Natural killer cell (primary cell): ENCODE measurements around the gene KCNT1. TPM values are rescaled to one million over a fixed set of nuclear protein-coding genes. Genes with fewer than 3 reads are reported as not detected.

Experiments
- ATAC-seq, 3 donors: fragments of 150-1000 bp in 2 of 3; fragments of 200-7000 bp in 1 of 3; cut with Tn5 transposase; 1 replicate in 1 of 3; 2 replicates in 2 of 3; pipeline ENCODE4 v1.10.0; 2021; ENCODE audit warnings: mild to moderate bottlenecking in 2 of 3, moderate library complexity in 2 of 3
- DNase-seq, 2 donors: peaks; one replicate each; pipeline versions ENCODE4 v3.0.0 to v3.0.0-alpha.2; 2013 to 2021; ENCODE audit warnings: mixed read lengths in 1 of 2
- H3K27ac ChIP-seq: one replicate; pipeline ENCODE4 v1.5.1; 2013; ENCODE audit warnings: mild to moderate bottlenecking, low read length
- H3K27me3 ChIP-seq: one replicate; pipeline ENCODE4 v1.6.1; 2013; ENCODE audit warnings: low read length; ENCODE audit not compliant: control insufficient read depth, insufficient read depth
- H3K36me3 ChIP-seq: one replicate; pipeline ENCODE4 v1.6.1; 2013; ENCODE audit warnings: low read length; ENCODE audit not compliant: control insufficient read depth, insufficient read depth
- H3K4me1 ChIP-seq: one replicate; pipeline ENCODE4 v1.6.1; 2013; ENCODE audit warnings: low read length; ENCODE audit not compliant: control insufficient read depth, insufficient read depth
- H3K4me3 ChIP-seq: one replicate; pipeline ENCODE4 v1.5.1; 2013; ENCODE audit warnings: low read length
- H3K9me3 ChIP-seq: one replicate; pipeline ENCODE4 v1.6.1; 2013; ENCODE audit warnings: low read length; ENCODE audit not compliant: control insufficient read depth, insufficient read depth
- H3K27ac Mint-ChIP-seq, 2 donors: one replicate each; pipeline ENCODE4 v1.8.0; 2022; ENCODE audit warnings: mild to moderate bottlenecking in 2 of 2, mixed read lengths in 2 of 2, moderate library complexity in 1 of 2
- H3K27me3 Mint-ChIP-seq, 2 donors: one replicate each; pipeline ENCODE4 v1.8.0; 2022; ENCODE audit warnings: low read depth in 2 of 2, mixed read lengths in 2 of 2
- H3K36me3 Mint-ChIP-seq: one replicate; pipeline ENCODE4 v1.8.0; 2022; ENCODE audit warnings: mixed read lengths
- H3K4me1 Mint-ChIP-seq, 2 donors: one replicate each; pipeline ENCODE4 v1.8.0; 2022; ENCODE audit warnings: mixed read lengths in 2 of 2
- H3K4me3 Mint-ChIP-seq: one replicate; pipeline ENCODE4 v1.8.0; 2022; ENCODE audit warnings: mild to moderate bottlenecking, moderate library complexity, mixed read lengths
- H3K9me3 Mint-ChIP-seq, 2 donors: one replicate each; pipeline ENCODE4 v1.8.0; 2022; ENCODE audit warnings: mixed read lengths in 2 of 2
- CTCF ChIP-seq: fragments of 200-600 bp; IDR thresholded peaks from one replicate; pipeline ENCODE4 v1.8.0; 2022; ENCODE audit warnings: antibody characterized with exemption
- WGBS: methylation state at CpG from one replicate; pipeline ENCODE4 v1.1.7; 2013; ENCODE audit warnings: missing lambda C conversion rate; ENCODE audit not compliant: insufficient coverage; 5-methylcytosine and 5-hydroxymethylcytosine counted together
- intact Hi-C: fragments of 100-400 bp; cut with micrococcal nuclease; formaldehyde crosslinking; loops from one replicate; pipeline ENCODE4 v1.14.2; 2022
- total RNA-seq, 4 donors: library from RNA; stranded (reverse); fragments of 120-200 nt in 1 of 4; gene quantifications; one replicate each; pipeline versions ENCODE4 v1.2.3 to v1.2.4, GENCODE V29; 2013 to 2022

The KCNT1 gene
- total RNA-seq, 3 donors from 2014 or later (not counting 1 experiment from before 2014, with no cell fraction given), result 0.52 to 1.2 (median 0.88) TPM

- Mint-ChIP-seq H3K27ac (no peak overlapping the region), H3K36me3 (no peaks in the 10 kb centered on the region), H3K4me1 (no peaks in the 10 kb centered on the region), H3K9me3 (no peaks in the 10 kb centered on the region), H3K27me3 (no peaks in the 10 kb centered on the region), H3K4me3 (no peak overlapping the region)
- no peaks in the 10 kb centered on the region for H3K9me3 ChIP-seq
- no peak for DNase-seq
- 81% methylated on average over 16 of the region's 16 CpGs for WGBS
- no peaks in the 10 kb centered on the region for H3K36me3 ChIP-seq
- H3K27ac ChIP-seq, result no peak overlapping the region
- no peaks in the 10 kb centered on the region for H3K4me1 ChIP-seq
- intact Hi-C loops, result no loop called here
- ATAC-seq, result no peak
- H3K4me3 ChIP-seq, result no peak overlapping the region
- no peak for TF ChIP-seq CTCF
- no peaks in the 10 kb centered on the region for H3K27me3 ChIP-seq
These were observed 8.7 kb upstream of the KCNT1 start for GRCh38 chr9:135693265-135693664.

GRCh38 chr9:135693771-135694170, 8.2 kb upstream of the KCNT1 start:
- H3K4me1 ChIP-seq, result no peaks in the 10 kb centered on the region
- no peaks in the 10 kb centered on the region for H3K27me3 ChIP-seq
- TF ChIP-seq CTCF, result no peak
- DNase-seq (no peak), ATAC-seq (no peak)
- H3K27ac Mint-ChIP-seq, result no peak overlapping the region
- H3K36me3 ChIP-seq, result no peaks in the 10 kb centered on the region
- intact Hi-C loops, result no loop called here
- no peaks in the 10 kb centered on the region for H3K27me3 Mint-ChIP-seq
- H3K9me3 Mint-ChIP-seq, result no peaks in the 10 kb centered on the region
- H3K36me3 Mint-ChIP-seq, result no peaks in the 10 kb centered on the region
- H3K4me3 ChIP-seq, result no peak overlapping the region
- H3K4me1 Mint-ChIP-seq, result no peaks in the 10 kb centered on the region
- no peak overlapping the region for H3K27ac ChIP-seq
- H3K4me3 Mint-ChIP-seq, result no peak overlapping the region
- WGBS, result 82% methylated on average over 11 of the region's 11 CpGs
- H3K9me3 ChIP-seq, result no peaks in the 10 kb centered on the region

GRCh38 chr9:135694414-135694813, 7.6 kb upstream of the KCNT1 start:
- TF ChIP-seq CTCF, result no peak
- H3K4me1 ChIP-seq, result no peaks in the 10 kb centered on the region
- H3K27ac ChIP-seq, result no peak overlapping the region
- no peaks in the 10 kb centered on the region for H3K9me3 Mint-ChIP-seq
- no peak overlapping the region for H3K4me3 ChIP-seq
- no peaks in the 10 kb centered on the region for H3K9me3 ChIP-seq
- 64% methylated on average over 18 of the region's 18 CpGs for WGBS
- H3K4me3 Mint-ChIP-seq, result no peak overlapping the region
- no peaks in the 10 kb centered on the region for H3K27me3 Mint-ChIP-seq
- no peaks in the 10 kb centered on the region for H3K36me3 Mint-ChIP-seq
- no peaks in the 10 kb centered on the region for H3K4me1 Mint-ChIP-seq
- intact Hi-C loops, result no loop called here
- no peak for DNase-seq
- no peaks in the 10 kb centered on the region for H3K36me3 ChIP-seq
- H3K27ac Mint-ChIP-seq, result no peak overlapping the region
- no peak for ATAC-seq
- no peaks in the 10 kb centered on the region for H3K27me3 ChIP-seq

- H3K27ac ChIP-seq, result no peak overlapping the region
- no peaks in the 10 kb centered on the region for H3K4me1 ChIP-seq
- no peaks in the 10 kb centered on the region for H3K36me3 ChIP-seq
- Mint-ChIP-seq H3K27me3 (no peaks in the 10 kb centered on the region), H3K4me3 (no peak overlapping the region), H3K27ac (no peak overlapping the region), H3K36me3 (no peaks in the 10 kb centered on the region), H3K9me3 (no peaks in the 10 kb centered on the region), H3K4me1 (no peaks in the 10 kb centered on the region)
- ATAC-seq (no peak), DNase-seq (no peak)
- H3K27me3 ChIP-seq, result no peaks in the 10 kb centered on the region
- no peak for TF ChIP-seq CTCF
- intact Hi-C loops, result no loop called here
- no peak overlapping the region for H3K4me3 ChIP-seq
- 84% methylated on average over 16 of the region's 16 CpGs for WGBS
- no peaks in the 10 kb centered on the region for H3K9me3 ChIP-seq
These were observed 6.9 kb upstream of the KCNT1 start for GRCh38 chr9:135695036-135695435.
